Activated CD8-positive, alpha-beta T cell treated with anti-CD3 and anti-CD28 coated beads, Interleukin-2, amount 10 ng/mL, durations not matched to agents 7 days and 5 days (primary cell): ENCODE data around the gene MTR. TPM values are rescaled to one million over a fixed set of nuclear protein-coding genes. Genes with fewer than 3 reads are reported as not detected.

Source experiments
- ATAC-seq: fragments of 150-1000 bp; cut with Tn5 transposase; one replicate; pipeline ENCODE4 v1.10.0; 2021; ENCODE audit warnings: moderate library complexity
- CTCF ChIA-PET: fragments of 350-600 bp; sonication (Branson Sonifier 250); formaldehyde crosslinking; loops from one replicate; lab custom pipeline; 2021; ENCODE audit warnings: antibody characterized with exemption; lab: Charles Lee
- POLR2A ChIA-PET: fragments of 350-600 bp; sonication (Branson Sonifier 250); formaldehyde crosslinking; loops from one replicate; lab custom pipeline; 2021; ENCODE audit warnings: antibody characterized with exemption; lab: Charles Lee
- DNase-seq: peaks from one replicate; pipeline ENCODE4 v3.0.0-alpha.2; 2020
- H3K27ac Mint-ChIP-seq: one replicate; pipeline ENCODE4 v1.8.0; 2021; ENCODE audit warnings: mild to moderate bottlenecking, mixed read lengths
- H3K27me3 Mint-ChIP-seq: one replicate; pipeline ENCODE4 v1.8.0; 2021; ENCODE audit warnings: low read depth, mixed read lengths
- H3K36me3 Mint-ChIP-seq: one replicate; pipeline ENCODE4 v1.8.0; 2021; ENCODE audit warnings: low read depth, mixed read lengths
- H3K4me1 Mint-ChIP-seq: one replicate; pipeline ENCODE4 v1.8.0; 2021; ENCODE audit warnings: low read depth, mixed read lengths
- H3K4me3 Mint-ChIP-seq: one replicate; pipeline ENCODE4 v1.8.0; 2021; ENCODE audit warnings: mild to moderate bottlenecking, mixed read lengths
- H3K9me3 Mint-ChIP-seq: one replicate; pipeline ENCODE4 v1.8.0; 2022; ENCODE audit warnings: mixed read lengths; ENCODE audit not compliant: insufficient read depth
- total RNA-seq, 2 experiments: library from RNA; stranded (reverse); gene quantifications; one replicate each; pipeline ENCODE4 v1.2.3, GENCODE V29; 2021

MTR gene
- total RNA-seq, 2 experiments from 2014 or later: 41.7 to 44.7 TPM

DNA sequence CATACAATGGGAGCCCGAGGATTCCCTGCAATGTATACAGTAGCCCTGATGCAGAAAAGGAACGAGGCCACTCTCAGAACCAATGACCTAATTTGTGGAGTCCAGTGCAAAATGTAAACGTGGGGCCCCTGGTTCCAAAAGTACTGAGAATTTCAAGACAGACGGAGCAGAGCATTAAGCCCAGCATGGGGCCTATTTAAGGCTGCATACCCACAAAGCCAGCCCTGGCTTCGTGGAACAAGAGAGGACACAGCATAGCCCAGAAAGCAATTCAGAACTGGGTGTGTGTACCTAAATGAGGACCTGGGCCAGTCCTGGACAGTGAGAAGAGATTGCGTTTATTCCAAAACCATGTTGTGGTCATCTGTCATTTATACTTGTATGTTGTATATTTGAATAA, 153.9 kb downstream of the MTR start:
- ATAC-seq (no peak), DNase-seq (no peak)
- no peaks in the 10 kb centered on the region for H3K36me3 Mint-ChIP-seq
- H3K27me3 Mint-ChIP-seq: peaks cover 2% of the 10 kb centered on the region
- H3K4me1 Mint-ChIP-seq: no peaks in the 10 kb centered on the region
- ChIA-PET CTCF (no interaction called here), POLR2A (no interaction called here)
- no peaks in the 10 kb centered on the region for H3K9me3 Mint-ChIP-seq
- H3K4me3 Mint-ChIP-seq: no peak overlapping the region
- H3K27ac Mint-ChIP-seq: no peak overlapping the region

GRCh38 chr1:236950365-236950764, 155.3 kb downstream of the MTR start:
- Mint-ChIP-seq H3K27me3 (peaks cover 3% of the 10 kb centered on the region), H3K4me1 (no peaks in the 10 kb centered on the region), H3K27ac (no peak overlapping the region), H3K9me3 (no peaks in the 10 kb centered on the region), H3K36me3 (no peaks in the 10 kb centered on the region), H3K4me3 (no peak overlapping the region)
- ChIA-PET POLR2A (no interaction called here), CTCF (no interaction called here)
- no peak for ATAC-seq
- no peak for DNase-seq

- ATAC-seq (no peak), DNase-seq (no peak)
- Mint-ChIP-seq H3K27me3 (peaks cover 3% of the 10 kb centered on the region), H3K4me3 (no peak overlapping the region), H3K36me3 (no peaks in the 10 kb centered on the region), H3K27ac (no peak overlapping the region), H3K4me1 (no peaks in the 10 kb centered on the region), H3K9me3 (no peaks in the 10 kb centered on the region)
- ChIA-PET CTCF (no interaction called here), POLR2A (no interaction called here)
These were observed 156.6 kb downstream of the MTR start for GRCh38 chr1:236951672-236952071.

DNA sequence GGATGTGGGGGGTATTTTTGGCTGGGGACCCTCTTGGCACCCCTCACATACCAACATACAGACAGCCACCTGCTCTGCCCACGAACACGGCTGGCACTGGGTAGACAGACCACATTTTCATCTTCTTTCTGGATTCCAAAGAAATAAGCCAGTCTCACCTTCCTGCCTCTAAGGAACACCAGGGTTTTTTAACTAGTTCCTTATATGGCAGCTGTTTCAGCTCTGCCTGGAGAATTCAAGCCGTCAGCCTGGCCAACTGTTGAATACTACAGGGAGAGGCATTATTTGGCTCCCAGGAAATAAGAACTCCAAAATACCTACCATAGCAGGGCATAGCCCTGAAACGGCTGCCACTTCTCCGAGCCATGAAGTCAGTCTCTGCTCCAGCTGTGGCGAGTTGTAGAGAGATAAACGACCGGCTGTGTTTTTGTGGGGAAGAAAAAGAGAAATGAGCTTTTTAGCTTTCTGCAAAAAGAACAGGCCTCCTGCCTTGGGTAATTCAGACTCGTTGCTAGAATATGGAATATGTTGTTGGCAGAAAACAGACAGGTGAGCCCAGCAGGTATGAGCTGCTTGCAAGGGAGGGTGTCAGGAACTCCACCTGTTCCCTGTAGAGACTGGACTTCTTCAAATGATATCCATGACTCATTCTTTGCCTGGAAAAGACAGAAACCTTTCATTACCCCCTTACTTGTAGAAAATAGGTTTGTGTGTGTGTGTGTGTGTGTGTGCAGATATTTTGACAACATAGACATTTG, 157.3 kb downstream of the MTR start:
- H3K4me1 Mint-ChIP-seq: no peaks in the 10 kb centered on the region
- POLR2A ChIA-PET: no interaction called here
- no peak for DNase-seq
- no peak overlapping the region for H3K4me3 Mint-ChIP-seq
- ATAC-seq: no peak
- H3K27ac Mint-ChIP-seq: no peak overlapping the region
- no peaks in the 10 kb centered on the region for H3K9me3 Mint-ChIP-seq
- peaks cover 3% of the 10 kb centered on the region for H3K27me3 Mint-ChIP-seq
- CTCF ChIA-PET: no interaction called here
- no peaks in the 10 kb centered on the region for H3K36me3 Mint-ChIP-seq

DNA sequence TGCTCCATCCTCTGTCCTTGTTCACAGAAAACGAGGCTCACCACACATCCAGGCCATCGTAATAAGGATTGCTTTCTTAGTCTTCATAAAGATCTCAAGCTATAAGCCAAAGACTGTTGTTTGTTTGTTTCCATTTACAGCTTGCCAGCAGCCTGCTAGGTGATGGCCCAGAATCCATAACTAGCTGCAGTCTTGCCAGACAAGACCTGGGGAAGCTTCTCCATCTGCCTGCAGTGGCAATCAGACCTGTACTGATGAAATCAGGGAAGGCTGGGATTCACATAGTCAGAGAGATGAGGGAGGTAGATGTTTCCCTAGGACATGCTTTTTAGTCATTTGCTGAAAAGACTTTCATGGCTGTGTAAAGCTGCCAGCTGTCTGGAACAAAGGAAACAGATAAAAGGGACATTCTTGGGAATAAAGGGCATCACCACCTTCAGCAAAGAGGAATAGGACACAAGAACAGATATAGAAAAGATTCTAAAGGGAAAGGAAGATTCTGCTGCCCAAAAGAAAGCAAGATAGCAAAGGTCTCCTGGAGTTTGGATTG, 158.1 kb downstream of the MTR start:
- H3K27me3 Mint-ChIP-seq: peaks cover 3% of the 10 kb centered on the region
- H3K36me3 Mint-ChIP-seq: no peaks in the 10 kb centered on the region
- ChIA-PET POLR2A (no interaction called here), CTCF (no interaction called here)
- DNase-seq: no peak
- no peaks in the 10 kb centered on the region for H3K4me1 Mint-ChIP-seq
- H3K9me3 Mint-ChIP-seq: no peaks in the 10 kb centered on the region
- no peak for ATAC-seq
- H3K4me3 Mint-ChIP-seq: no peak overlapping the region
- no peak overlapping the region for H3K27ac Mint-ChIP-seq

Other genes starting within 250 kb of the MTR start
- gene HEATR1, start 190.8 kb upstream of the MTR start, total RNA-seq: 10 to 100 TPM; 41.1 to 45.9 TPM
- not detected for gene ACTN2, start 108.8 kb upstream of the MTR start, total RNA-seq
- gene MT1HL1, start 209.1 kb downstream of the MTR start, total RNA-seq: not detected
- gene RYR2, start 246.9 kb downstream of the MTR start, total RNA-seq: not detected